Measurements from ENCODE around the gene STXBP1. TPM values are rescaled to one million over a fixed set of nuclear protein-coding genes. Genes with fewer than 3 reads are reported as not detected.

The STXBP1 gene
- total and polyA plus RNA-seq, 2 experiments from 2014 or later, result 27.0 to 95.5 TPM

- no peak for TF ChIP-seq CTCF (IDR thresholded peaks at IDR 0.05; ENCODE audit: low read depth, low read length)
- H3K4me1 ChIP-seq (ENCODE audit: low read depth), result no peaks in the 10 kb centered on the region
- no peak overlapping the region for H3K4me3 ChIP-seq
- no peaks in the 10 kb centered on the region for H3K9me3 ChIP-seq (ENCODE audit: low read depth)
- H3K27me3 ChIP-seq, result no peaks in the 10 kb centered on the region
- no peak overlapping the region for H3K27ac ChIP-seq
- peak in 1 of 2 donors; percentile 90 for DNase-seq (ENCODE audit: low read depth in 1 of 2, low spot score in 1 of 2)
- H3K36me3 ChIP-seq, result no peaks in the 10 kb centered on the region
These were observed 25.3 kb downstream of the STXBP1 start for GRCh38 chr9:127637322-127637847.

- no peak for DNase-seq (ENCODE audit: low read depth in 1 of 2, low spot score in 1 of 2)
- no peaks in the 10 kb centered on the region for H3K4me1 ChIP-seq (ENCODE audit: low read depth)
- H3K9me3 ChIP-seq (ENCODE audit: low read depth), result no peaks in the 10 kb centered on the region
- H3K27ac ChIP-seq, result no peak overlapping the region
- no peak overlapping the region for H3K4me3 ChIP-seq
- H3K27me3 ChIP-seq, result no peaks in the 10 kb centered on the region
- no peak for TF ChIP-seq CTCF (IDR thresholded peaks at IDR 0.05; ENCODE audit: low read depth, low read length)
- H3K36me3 ChIP-seq, result no peaks in the 10 kb centered on the region
These were observed 28.9 kb downstream of the STXBP1 start for GRCh38 chr9:127640908-127641545.

GRCh38 chr9:127642082-127642740 is 30.1 kb downstream of the STXBP1 start:
- Histone ChIP-seq H3K27me3 (no peaks in the 10 kb centered on the region), H3K4me1 (ENCODE audit: low read depth) (no peaks in the 10 kb centered on the region), H3K4me3 (no peak overlapping the region), H3K9me3 (ENCODE audit: low read depth) (no peaks in the 10 kb centered on the region), H3K36me3 (no peaks in the 10 kb centered on the region), H3K27ac (peak overlapping the region; percentile 9)
- TF ChIP-seq CTCF (IDR thresholded peaks at IDR 0.05; ENCODE audit: low read depth, low read length), result no peak
- DNase-seq (ENCODE audit: low read depth in 1 of 2, low spot score in 1 of 2), result no peak

- H3K4me1 ChIP-seq (ENCODE audit: low read depth), result no peaks in the 10 kb centered on the region
- no peak for DNase-seq (ENCODE audit: low read depth in 1 of 2, low spot score in 1 of 2)
- no peaks in the 10 kb centered on the region for H3K36me3 ChIP-seq
- no peaks in the 10 kb centered on the region for H3K27me3 ChIP-seq
- no peak for TF ChIP-seq CTCF (IDR thresholded peaks at IDR 0.05; ENCODE audit: low read depth, low read length)
- H3K9me3 ChIP-seq (ENCODE audit: low read depth), result no peaks in the 10 kb centered on the region
- H3K27ac ChIP-seq, result no peak overlapping the region
- H3K4me3 ChIP-seq, result no peak overlapping the region
These were observed 32.2 kb downstream of the STXBP1 start for GRCh38 chr9:127644146-127644827.

- Histone ChIP-seq H3K4me3 (no peak overlapping the region), H3K27me3 (no peaks in the 10 kb centered on the region), H3K36me3 (no peaks in the 10 kb centered on the region), H3K27ac (no peak overlapping the region), H3K4me1 (ENCODE audit: low read depth) (no peaks in the 10 kb centered on the region), H3K9me3 (ENCODE audit: low read depth) (no peaks in the 10 kb centered on the region)
- TF ChIP-seq CTCF (IDR thresholded peaks at IDR 0.05; ENCODE audit: low read depth, low read length), result no peak
- peak in 1 of 2 donors; percentile 16 for DNase-seq (ENCODE audit: low read depth in 1 of 2, low spot score in 1 of 2)
These were observed 32.9 kb downstream of the STXBP1 start for GRCh38 chr9:127644943-127645342.
